Lung (tissue), 12 donors: ENCODE data around the gene KIAA0930. TPM values are rescaled to one million over a fixed set of nuclear protein-coding genes. Genes with fewer than 3 reads are reported as not detected.

Experiments used
- ATAC-seq: fragments of 200-7000 bp; cut with Tn5 transposase; one replicate; pipeline ENCODE4 v1.9.1; 2020; ENCODE audit warnings: moderate number of reproducible peaks; ENCODE audit not compliant: insufficient read depth, low FRiP score
- DNase-seq, 3 donors: peaks; one replicate each; pipeline ENCODE4 v3.0.0-alpha.2; 2013 to 2017
- H3K27ac ChIP-seq, 2 donors: one replicate each; pipeline ENCODE4 v1.5.1; 2013; ENCODE audit warnings: mild to moderate bottlenecking in 2 of 2, moderate library complexity in 2 of 2, control low read depth in 1 of 2, inconsistent platforms in 1 of 2, low read depth in 1 of 2, low read length in 1 of 2
- H3K27me3 ChIP-seq, 3 donors: one replicate each; pipeline ENCODE4 v1.5.1; 2013; ENCODE audit warnings: low read length in 2 of 3; ENCODE audit not compliant: control insufficient read depth in 3 of 3, insufficient read depth in 3 of 3
- H3K36me3 ChIP-seq, 4 donors: one replicate each; pipeline ENCODE4 v1.5.1; 2013; ENCODE audit warnings: low read length in 4 of 4, mild to moderate bottlenecking in 1 of 4, moderate library complexity in 1 of 4; ENCODE audit not compliant: control insufficient read depth in 4 of 4, insufficient read depth in 4 of 4
- H3K4me1 ChIP-seq, 5 donors: one replicate each; pipeline ENCODE4 v1.5.1; 2013; ENCODE audit warnings: low read length in 5 of 5, mild to moderate bottlenecking in 2 of 5, moderate library complexity in 1 of 5; ENCODE audit not compliant: control insufficient read depth in 5 of 5, insufficient read depth in 5 of 5
- H3K4me3 ChIP-seq: one replicate; pipeline ENCODE4 v1.5.1; 2013; ENCODE audit warnings: mild to moderate bottlenecking, control low read depth, moderate library complexity
- H3K9ac ChIP-seq, 2 donors: one replicate each; pipeline ENCODE4 v1.5.1; 2013; ENCODE audit warnings: low read length in 2 of 2, control low read depth in 1 of 2; ENCODE audit not compliant: insufficient read depth in 1 of 2
- H3K9me3 ChIP-seq, 4 donors: one replicate each; pipeline ENCODE4 v1.5.1; 2013; ENCODE audit warnings: low read length in 3 of 4, mild to moderate bottlenecking in 1 of 4, moderate library complexity in 1 of 4; ENCODE audit not compliant: control insufficient read depth in 4 of 4, insufficient read depth in 3 of 4
- WGBS, 2 donors: extraction: QIAGEN DNeasy Blood & Tissue Kit; methylation state at CpG; one replicate each; pipeline ENCODE4 v1.1.7; 2013; 5-methylcytosine and 5-hydroxymethylcytosine counted together
- polyA plus RNA-seq, 2 donors: library from polyadenylated mRNA; stranded (reverse); fragments of 200-250 nt; gene quantifications; one replicate each; pipeline ENCODE4 v1.2.1, GENCODE V29; 2013
- total RNA-seq, 2 donors: library from RNA; depleted of rRNA in 1 of 2; stranded (reverse); fragments of >200 nt in 1 of 2; gene quantifications; one replicate each; pipeline ENCODE4 v1.2.1, GENCODE V29; 2014 to 2021
- TF ChIP-seq, protein P1 (sequence below): IDR thresholded peaks from 2 replicates; pipeline ENCODE4 v1.5.1; 2012; ENCODE audit warnings: mild to moderate bottlenecking; ENCODE audit errors: control extremely low read depth, extremely low read depth
- donor health status: control.
- donor health status: control.
- donor health status: Bipolar disorder and iron deficiency.
- donor health status: healthy.
- donor health status: DM: yes; HTN: yes; CAD: no.

The KIAA0930 gene
- total and polyA plus RNA-seq, 4 donors: 25.9 to 67.3 (median 57.3) TPM

- H3K27me3 ChIP-seq: peaks cover 0 to 3% (median 0%) of the 10 kb centered on the region in 3 donors
- peaks cover 0 to 15% (median 0%) of the 10 kb centered on the region in 4 donors for H3K36me3 ChIP-seq
- no peak for ATAC-seq
- TF ChIP-seq, protein P1, sequence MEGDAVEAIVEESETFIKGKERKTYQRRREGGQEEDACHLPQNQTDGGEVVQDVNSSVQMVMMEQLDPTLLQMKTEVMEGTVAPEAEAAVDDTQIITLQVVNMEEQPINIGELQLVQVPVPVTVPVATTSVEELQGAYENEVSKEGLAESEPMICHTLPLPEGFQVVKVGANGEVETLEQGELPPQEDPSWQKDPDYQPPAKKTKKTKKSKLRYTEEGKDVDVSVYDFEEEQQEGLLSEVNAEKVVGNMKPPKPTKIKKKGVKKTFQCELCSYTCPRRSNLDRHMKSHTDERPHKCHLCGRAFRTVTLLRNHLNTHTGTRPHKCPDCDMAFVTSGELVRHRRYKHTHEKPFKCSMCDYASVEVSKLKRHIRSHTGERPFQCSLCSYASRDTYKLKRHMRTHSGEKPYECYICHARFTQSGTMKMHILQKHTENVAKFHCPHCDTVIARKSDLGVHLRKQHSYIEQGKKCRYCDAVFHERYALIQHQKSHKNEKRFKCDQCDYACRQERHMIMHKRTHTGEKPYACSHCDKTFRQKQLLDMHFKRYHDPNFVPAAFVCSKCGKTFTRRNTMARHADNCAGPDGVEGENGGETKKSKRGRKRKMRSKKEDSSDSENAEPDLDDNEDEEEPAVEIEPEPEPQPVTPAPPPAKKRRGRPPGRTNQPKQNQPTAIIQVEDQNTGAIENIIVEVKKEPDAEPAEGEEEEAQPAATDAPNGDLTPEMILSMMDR: no peak
- no peak for DNase-seq
- peaks cover 0 to 17% (median 5%) of the 10 kb centered on the region in 5 donors for H3K4me1 ChIP-seq
- H3K9ac ChIP-seq: no peak overlapping the region
- H3K9me3 ChIP-seq: peaks cover 0 to 3% (median 0%) of the 10 kb centered on the region in 4 donors
- WGBS, 2 donors: 93 to 96% methylated on average over 18 of the region's 18 CpGs
- no peak overlapping the region for H3K4me3 ChIP-seq
- no peak overlapping the region for H3K27ac ChIP-seq
Measured at GRCh38 chr22:45211848-45212247, 28.8 kb downstream of the KIAA0930 start.

DNA sequence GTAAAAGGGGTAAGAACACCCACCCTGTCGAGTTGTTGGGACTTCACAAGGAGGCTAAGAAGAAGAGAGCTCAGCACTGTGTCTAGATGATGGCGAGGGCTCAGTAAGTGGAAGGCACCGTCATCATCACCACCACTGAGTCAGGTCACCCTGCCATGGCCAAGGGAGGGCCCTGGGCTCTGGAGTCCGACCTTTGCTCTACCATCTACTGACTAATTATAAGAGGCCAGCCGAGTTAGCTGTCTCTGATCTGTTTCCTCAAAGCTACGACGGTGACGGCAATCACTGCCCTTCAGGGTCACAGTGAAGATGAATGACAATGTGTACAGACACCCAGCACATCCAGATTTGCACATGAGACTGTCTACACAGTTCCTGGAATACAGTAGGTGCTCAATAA is 29.3 kb downstream of the KIAA0930 start:
- TF ChIP-seq, protein P1: no peak
- peaks cover 0 to 15% (median 0%) of the 10 kb centered on the region in 4 donors for H3K36me3 ChIP-seq
- no peak overlapping the region for H3K27ac ChIP-seq
- 89 to 95% methylated on average over 8 of the region's 8 CpGs for WGBS, 2 donors
- H3K9me3 ChIP-seq: peaks cover 0 to 3% (median 0%) of the 10 kb centered on the region in 4 donors
- H3K4me1 ChIP-seq: peaks cover 0 to 15% (median 5%) of the 10 kb centered on the region in 5 donors
- no peak overlapping the region for H3K4me3 ChIP-seq
- ATAC-seq: no peak
- DNase-seq: no peak
- H3K9ac ChIP-seq: no peak overlapping the region
- peaks cover 0 to 3% (median 0%) of the 10 kb centered on the region in 3 donors for H3K27me3 ChIP-seq

DNA sequence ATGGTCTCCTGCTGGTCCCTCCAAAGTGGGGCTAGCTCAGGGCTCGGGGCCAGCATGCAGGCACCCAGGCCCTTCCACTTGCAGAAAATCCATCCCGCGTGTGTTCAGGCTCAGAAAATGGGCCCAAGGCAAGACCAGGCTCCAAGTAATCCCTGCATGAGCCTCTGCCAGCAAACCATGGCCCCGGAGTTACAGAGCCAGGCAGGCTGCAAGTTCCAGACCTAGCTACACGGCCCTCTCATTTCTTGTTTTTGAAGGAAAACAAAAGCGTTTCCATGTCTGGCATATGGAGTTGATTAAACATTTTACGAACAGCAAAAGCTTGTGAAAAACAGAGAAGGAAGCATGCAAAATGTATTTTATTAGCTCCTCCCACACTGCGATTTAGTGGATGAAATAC is 29.7 kb downstream of the KIAA0930 start:
- ATAC-seq (no peak), DNase-seq (no peak)
- Histone ChIP-seq H3K4me1 (peaks cover 0 to 11% (median under 1%) of the 10 kb centered on the region in 5 donors), H3K9me3 (no peaks in the 10 kb centered on the region), H3K9ac (no peak overlapping the region), H3K4me3 (no peak overlapping the region), H3K27ac (no peak overlapping the region), H3K27me3 (peaks cover 0 to 3% (median 0%) of the 10 kb centered on the region in 3 donors), H3K36me3 (peaks cover 0 to 15% (median 0%) of the 10 kb centered on the region in 4 donors)
- WGBS, 2 donors: 94% methylated on average over 8 of the region's 8 CpGs
- TF ChIP-seq, protein P1: no peak

GRCh38 chr22:45210577-45210976 is 30.1 kb downstream of the KIAA0930 start:
- no peak for ATAC-seq
- TF ChIP-seq, protein P1: no peak
- WGBS, 2 donors: 90 to 94% methylated on average over 11 of the region's 11 CpGs
- H3K9ac ChIP-seq: no peak overlapping the region
- H3K9me3 ChIP-seq: no peaks in the 10 kb centered on the region
- H3K36me3 ChIP-seq: peaks cover 0 to 15% (median 0%) of the 10 kb centered on the region in 4 donors
- peaks cover 0 to 11% (median 0%) of the 10 kb centered on the region in 5 donors for H3K4me1 ChIP-seq
- no peak overlapping the region for H3K4me3 ChIP-seq
- H3K27me3 ChIP-seq: peaks cover 0 to 3% (median 0%) of the 10 kb centered on the region in 3 donors
- no peak overlapping the region for H3K27ac ChIP-seq
- no peak for DNase-seq
